Fibroblast of lung (primary cell): Measurements from ENCODE around the gene CHTOP. TPM values are rescaled to one million over a fixed set of nuclear protein-coding genes. Genes with fewer than 3 reads are reported as not detected.
"Not testable (repeated sequence)": the region's sequence is repeated elsewhere in the genome, so short reads cannot be mapped to it uniquely, and the experiment has no call there.

Source experiments
- DNase-seq, 2 donors: peaks; one replicate each; pipeline versions ENCODE4 v3.0.0 to v3.0.0-alpha.2; 2010; ENCODE audit warnings: low read depth in 2 of 2
- H2AFZ ChIP-seq: 2 replicates; pipeline ENCODE4 v1.5.1; 2012; ENCODE audit warnings: low read length, control low read depth, inconsistent platforms
- H3K27ac ChIP-seq: 2 replicates; pipeline ENCODE4 v1.5.1; 2011; ENCODE audit warnings: low read length, control low read depth; ENCODE audit not compliant: insufficient read depth
- H3K27me3 ChIP-seq: 2 replicates; pipeline ENCODE4 v1.5.1; 2011; ENCODE audit warnings: mild to moderate bottlenecking, low read length; ENCODE audit not compliant: control insufficient read depth, insufficient read depth
- H3K36me3 ChIP-seq: 2 replicates; pipeline ENCODE4 v1.5.1; 2011; ENCODE audit warnings: low read length; ENCODE audit not compliant: control insufficient read depth, insufficient read depth
- H3K4me1 ChIP-seq: 2 replicates; pipeline ENCODE4 v1.5.1; 2011; ENCODE audit warnings: low read length; ENCODE audit not compliant: control insufficient read depth, insufficient read depth; ENCODE audit errors: extremely low read depth
- H3K4me2 ChIP-seq: 2 replicates; pipeline ENCODE4 v1.5.1; 2011; ENCODE audit warnings: low read length, control low read depth; ENCODE audit not compliant: insufficient read depth; ENCODE audit errors: extremely low read depth
- H3K4me3 ChIP-seq, 4 experiments: fragments of 200-600 bp in 1 of 4; sonication (generic) in 1 of 4; replicated peaks in 1 of 4; 2 replicates each; pipeline ENCODE4 v1.5.1; 2011 to 2016; ENCODE audit warnings: low read length in 4 of 4, low read depth in 3 of 4, mild to moderate bottlenecking in 3 of 4, control low read depth in 2 of 4, inconsistent platforms in 1 of 4, mixed read lengths in 1 of 4; ENCODE audit not compliant: insufficient read depth in 1 of 4; ENCODE audit errors: control extremely low read depth in 1 of 4
- H3K79me2 ChIP-seq: 2 replicates; pipeline ENCODE4 v1.5.1; 2012; ENCODE audit warnings: mild to moderate bottlenecking, low read length, inconsistent platforms; ENCODE audit not compliant: control insufficient read depth, insufficient read depth
- H3K9ac ChIP-seq: 2 replicates; pipeline ENCODE4 v1.5.1; 2011; ENCODE audit warnings: mild to moderate bottlenecking, low read length, control low read depth; ENCODE audit not compliant: insufficient read depth
- H3K9me3 ChIP-seq: 2 replicates; pipeline ENCODE4 v1.5.1; 2012; ENCODE audit warnings: low read depth, low read length; ENCODE audit not compliant: control insufficient read depth, insufficient read depth
- H4K20me1 ChIP-seq: 2 replicates; pipeline ENCODE4 v1.5.1; 2011; ENCODE audit warnings: low read length; ENCODE audit not compliant: control insufficient read depth, insufficient read depth; ENCODE audit errors: extremely low read depth
- EZH2 ChIP-seq: IDR thresholded peaks from 2 replicates; pipeline ENCODE4 v1.5.1; 2012; ENCODE audit warnings: low read length, control low read depth, mild to moderate bottlenecking; ENCODE audit errors: missing control alignments
- polyA plus RNA-seq, 2 donors: library from polyadenylated mRNA; depleted of rRNA in 1 of 2; stranded (reverse) in 1 of 2; unstranded in 1 of 2; fragments of >200 nt; gene quantifications; 2 replicates each; pipeline ENCODE4 v1.2.1, GENCODE V29; 2011 to 2012; ENCODE audit warnings: missing spikeins in 1 of 2
- total RNA-seq: library from RNA; depleted of rRNA; stranded (reverse); fragments of >200 nt; gene quantifications from 2 replicates; pipeline ENCODE4 v1.2.1, GENCODE V29; 2014
- TF ChIP-seq, protein P1 (sequence below), 2 donors: IDR thresholded peaks in 1 of 2; conservative IDR thresholded peaks in 1 of 2; 1 replicate in 1 of 2; 2 replicates in 1 of 2; pipeline ENCODE4 v1.5.1; 2011 to 2012; ENCODE audit warnings: low read length in 2 of 2, control low read depth in 1 of 2, inconsistent platforms in 1 of 2, low read depth in 1 of 2, mild to moderate bottlenecking in 1 of 2

CHTOP gene
- total and polyA plus RNA-seq, 2 donors (not counting 1 experiment from before 2014, with no cell fraction given) = 34.0 to 47.6 TPM

- no peak overlapping the region for H3K4me3 ChIP-seq
- no peaks in the 10 kb centered on the region for H4K20me1 ChIP-seq
- TF ChIP-seq, protein P1, sequence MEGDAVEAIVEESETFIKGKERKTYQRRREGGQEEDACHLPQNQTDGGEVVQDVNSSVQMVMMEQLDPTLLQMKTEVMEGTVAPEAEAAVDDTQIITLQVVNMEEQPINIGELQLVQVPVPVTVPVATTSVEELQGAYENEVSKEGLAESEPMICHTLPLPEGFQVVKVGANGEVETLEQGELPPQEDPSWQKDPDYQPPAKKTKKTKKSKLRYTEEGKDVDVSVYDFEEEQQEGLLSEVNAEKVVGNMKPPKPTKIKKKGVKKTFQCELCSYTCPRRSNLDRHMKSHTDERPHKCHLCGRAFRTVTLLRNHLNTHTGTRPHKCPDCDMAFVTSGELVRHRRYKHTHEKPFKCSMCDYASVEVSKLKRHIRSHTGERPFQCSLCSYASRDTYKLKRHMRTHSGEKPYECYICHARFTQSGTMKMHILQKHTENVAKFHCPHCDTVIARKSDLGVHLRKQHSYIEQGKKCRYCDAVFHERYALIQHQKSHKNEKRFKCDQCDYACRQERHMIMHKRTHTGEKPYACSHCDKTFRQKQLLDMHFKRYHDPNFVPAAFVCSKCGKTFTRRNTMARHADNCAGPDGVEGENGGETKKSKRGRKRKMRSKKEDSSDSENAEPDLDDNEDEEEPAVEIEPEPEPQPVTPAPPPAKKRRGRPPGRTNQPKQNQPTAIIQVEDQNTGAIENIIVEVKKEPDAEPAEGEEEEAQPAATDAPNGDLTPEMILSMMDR (conservative IDR thresholded peaks at IDR 0.05 in 1 of 2, IDR thresholded peaks at IDR 0.05 in 1 of 2; ENCODE audit: low read depth in 1 of 2, low read length in 2 of 2) = no peak
- no peak for DNase-seq
- peaks cover 32% of the 10 kb centered on the region for H3K79me2 ChIP-seq
- H3K4me1 ChIP-seq = peaks cover 13% of the 10 kb centered on the region
- no peaks in the 10 kb centered on the region for H3K9me3 ChIP-seq
- H3K9ac ChIP-seq = no peak overlapping the region
- H3K27ac ChIP-seq = no peak overlapping the region
- no peaks in the 10 kb centered on the region for H3K27me3 ChIP-seq
- H2AFZ ChIP-seq = no peak overlapping the region
- peaks cover 20% of the 10 kb centered on the region for H3K36me3 ChIP-seq
- H3K4me2 ChIP-seq = no peak overlapping the region
Observed at GRCh38 chr1:153667439-153667838, 33.6 kb downstream of the CHTOP start.

DNA sequence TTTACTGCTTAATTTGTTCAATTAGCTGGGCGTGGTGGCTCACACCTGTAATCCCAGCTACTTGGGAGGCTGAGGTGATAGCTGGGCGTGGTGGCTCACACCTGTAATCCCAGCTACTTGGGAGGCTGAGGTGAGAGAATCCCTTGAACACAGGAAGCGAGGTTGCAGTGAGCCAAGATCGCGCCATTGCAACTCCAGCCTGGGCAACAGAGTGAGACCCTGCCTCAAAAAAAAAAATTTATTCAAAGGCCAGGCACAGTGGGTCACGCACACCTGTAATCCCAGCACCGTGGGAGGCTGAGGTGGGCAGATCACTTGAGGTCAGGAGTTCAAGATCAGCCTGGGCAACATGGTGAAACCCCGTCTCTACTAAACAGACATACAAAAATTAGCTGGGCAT lies 34.8 kb downstream of the CHTOP start:
- H3K79me2 ChIP-seq = peaks cover 32% of the 10 kb centered on the region
- H3K4me2 ChIP-seq, H3K9me3 ChIP-seq, H4K20me1 ChIP-seq, H2AFZ ChIP-seq, H3K9ac ChIP-seq, H3K27ac ChIP-seq, H3K4me3 ChIP-seq, H3K27me3 ChIP-seq, DNase-seq: not testable (repeated sequence)
- peaks cover 13% of the 10 kb centered on the region for H3K4me1 ChIP-seq
- peaks cover 16% of the 10 kb centered on the region for H3K36me3 ChIP-seq

DNA sequence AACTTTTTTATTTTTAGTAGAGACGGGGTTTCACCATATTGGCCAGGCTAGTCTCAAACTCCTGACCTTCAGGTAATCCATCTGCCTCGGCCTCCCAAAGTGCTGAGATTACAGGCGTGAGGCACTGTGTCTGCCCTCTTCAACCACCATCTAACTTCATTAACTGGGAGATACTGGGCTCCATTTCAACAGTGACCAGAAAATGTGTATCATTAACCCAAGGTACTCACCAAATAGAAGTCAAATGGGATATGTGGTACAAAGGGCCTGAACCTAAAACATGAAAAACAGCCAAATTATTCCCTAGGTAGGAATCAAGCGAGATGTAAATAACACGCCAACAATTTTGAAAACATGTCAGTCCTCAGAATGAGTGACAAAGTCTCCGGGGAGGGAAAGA lies 35.7 kb downstream of the CHTOP start:
- H3K36me3 ChIP-seq = peaks cover 14% of the 10 kb centered on the region

More for the DNA sequence above, 35.7 kb downstream of the CHTOP start:
- H3K27me3 ChIP-seq = no peaks in the 10 kb centered on the region
- H3K4me2 ChIP-seq = peak overlapping the region; percentile 93
- peak overlapping the region; percentile 96 to 100 (median 99) for H3K4me3 ChIP-seq
- DNase-seq = no peak
- no peaks in the 10 kb centered on the region for H4K20me1 ChIP-seq
- H2AFZ ChIP-seq = no peak overlapping the region
- H3K4me1 ChIP-seq = peaks cover 9% of the 10 kb centered on the region
- peak overlapping the region; percentile 94 for H3K27ac ChIP-seq
- H3K9ac ChIP-seq = no peak overlapping the region
- peaks cover 32% of the 10 kb centered on the region for H3K79me2 ChIP-seq
- no peak for TF ChIP-seq EZH2
- TF ChIP-seq, protein P1 (conservative IDR thresholded peaks at IDR 0.05 in 1 of 2, IDR thresholded peaks at IDR 0.05 in 1 of 2; ENCODE audit: low read depth in 1 of 2, low read length in 2 of 2) = no peak
- no peaks in the 10 kb centered on the region for H3K9me3 ChIP-seq
